Effector memory CD8-positive, alpha-beta T cell (primary cell): ENCODE measurements around the gene BNIP3.

ENCODE experiments used
- ATAC-seq: fragments of 150-1000 bp; cut with Tn5 transposase; replicated peaks from 2 replicates; pipeline ENCODE4 v1.10.0; 2021; ENCODE audit warnings: mild to moderate bottlenecking, moderate library complexity
- DNase-seq, 3 experiments: peaks; one replicate each; pipeline ENCODE4 v3.0.0; 2021
- H3K27ac Mint-ChIP-seq, 2 donors: one replicate each; pipeline ENCODE4 v1.8.0; 2022; ENCODE audit warnings: mild to moderate bottlenecking in 2 of 2, mixed read lengths in 2 of 2, moderate library complexity in 2 of 2
- H3K27me3 Mint-ChIP-seq, 2 donors: one replicate each; pipeline ENCODE4 v1.8.0; 2022; ENCODE audit warnings: mixed read lengths in 2 of 2
- H3K36me3 Mint-ChIP-seq: one replicate; pipeline ENCODE4 v1.8.0; 2022; ENCODE audit warnings: mild to moderate bottlenecking, moderate library complexity, mixed read lengths; ENCODE audit not compliant: insufficient read depth
- H3K4me1 Mint-ChIP-seq, 2 donors: one replicate each; pipeline ENCODE4 v1.8.0; 2022; ENCODE audit warnings: low read depth in 2 of 2, mixed read lengths in 2 of 2
- H3K4me3 Mint-ChIP-seq, 2 donors: one replicate each; pipeline ENCODE4 v1.8.0; 2022; ENCODE audit warnings: mild to moderate bottlenecking in 2 of 2, mixed read lengths in 2 of 2, moderate library complexity in 2 of 2
- H3K9me3 Mint-ChIP-seq, 2 donors: one replicate each; pipeline ENCODE4 v1.8.0; 2022; ENCODE audit warnings: mixed read lengths in 2 of 2

BNIP3 gene

DNA sequence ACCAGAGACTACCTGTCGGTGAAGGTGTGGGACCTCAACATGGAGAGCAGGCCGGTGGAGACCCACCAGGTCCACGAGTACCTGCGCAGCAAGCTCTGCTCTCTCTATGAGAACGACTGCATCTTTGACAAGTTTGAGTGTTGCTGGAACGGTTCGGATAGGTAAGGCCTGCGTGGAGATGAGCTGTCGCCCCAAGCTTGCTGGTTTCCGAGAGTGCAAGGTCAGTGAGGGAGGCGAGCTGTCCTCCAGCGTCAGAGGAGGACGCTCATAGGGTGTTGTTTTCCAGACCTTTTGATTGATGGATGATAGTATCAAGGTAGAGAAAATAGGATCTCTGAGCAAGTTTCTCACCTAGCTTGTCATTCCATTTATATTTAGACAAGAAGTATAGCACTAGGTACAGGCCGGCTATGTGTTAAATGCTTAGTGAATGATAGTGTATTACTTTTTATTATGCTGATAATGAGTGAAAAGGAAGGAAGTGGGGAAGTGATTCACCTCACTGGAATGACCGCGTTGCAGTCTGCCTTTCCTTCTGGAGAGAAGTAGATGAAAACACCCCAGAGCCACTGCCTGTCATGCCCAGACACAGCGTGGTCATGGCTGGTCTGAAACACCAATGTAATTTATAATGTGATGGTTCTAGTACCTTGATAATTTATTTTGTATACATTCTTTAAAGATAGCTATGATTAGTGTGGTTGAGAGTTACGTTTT, 33.9 kb downstream of the BNIP3 start:
- no peak overlapping the region for H3K27ac Mint-ChIP-seq
- DNase-seq = no peak
- no peak for ATAC-seq
- H3K9me3 Mint-ChIP-seq = no peaks in the 10 kb centered on the region
- H3K27me3 Mint-ChIP-seq = no peaks in the 10 kb centered on the region
- H3K4me3 Mint-ChIP-seq = no peak overlapping the region
- peaks cover 48% of the 10 kb centered on the region for H3K36me3 Mint-ChIP-seq
- H3K4me1 Mint-ChIP-seq = peaks cover 1 to 3% of the 10 kb centered on the region in 2 donors

DNA sequence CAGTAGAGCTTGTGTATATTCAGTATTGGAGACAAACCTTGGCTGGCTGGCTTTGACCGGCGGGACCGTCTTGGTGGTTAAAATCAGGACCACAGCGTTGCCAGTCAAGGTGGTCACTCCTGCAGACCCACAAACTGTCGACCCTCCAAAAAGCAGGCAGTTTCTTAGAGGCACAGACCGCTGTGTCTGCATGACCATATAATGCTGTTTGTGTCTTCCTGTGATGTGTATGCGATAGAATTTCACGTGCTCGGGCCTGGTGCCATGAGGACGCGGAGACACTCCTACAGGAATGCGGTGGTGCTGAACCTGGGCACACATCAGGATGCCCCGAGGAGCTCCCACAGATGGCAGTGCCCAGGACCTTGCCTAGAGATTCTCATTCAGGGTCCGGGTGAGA, 34.8 kb downstream of the BNIP3 start:
- Mint-ChIP-seq H3K27ac (no peak overlapping the region), H3K27me3 (no peaks in the 10 kb centered on the region), H3K36me3 (peaks cover 54% of the 10 kb centered on the region), H3K4me3 (no peak overlapping the region), H3K4me1 (peaks cover 1 to 3% of the 10 kb centered on the region in 2 donors), H3K9me3 (no peaks in the 10 kb centered on the region)
- DNase-seq (no peak), ATAC-seq (no peak)

DNA sequence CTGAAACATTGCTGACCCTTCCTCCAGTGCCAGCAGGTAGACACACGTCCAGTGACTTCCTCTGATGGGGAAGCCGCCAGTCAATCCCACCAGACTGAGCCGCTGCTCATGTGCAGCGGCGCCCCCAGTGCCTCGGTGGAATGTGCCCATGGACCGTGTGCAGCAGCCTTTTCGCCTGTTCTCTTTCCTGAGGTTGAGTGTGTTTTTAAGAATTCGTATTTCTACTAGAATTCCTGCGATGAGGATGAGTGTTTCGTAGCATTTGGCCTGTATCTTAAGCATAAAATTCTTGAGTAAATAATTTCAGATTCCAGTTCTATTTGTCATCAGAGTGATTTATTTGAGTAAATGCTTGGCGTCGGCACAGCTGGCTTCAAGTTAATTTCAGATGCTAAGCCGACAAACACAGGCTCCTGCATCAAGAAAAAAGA, 35.4 kb downstream of the BNIP3 start:
- H3K27me3 Mint-ChIP-seq = no peaks in the 10 kb centered on the region
- no peaks in the 10 kb centered on the region for H3K9me3 Mint-ChIP-seq
- ATAC-seq = no peak
- H3K36me3 Mint-ChIP-seq = peaks cover 54% of the 10 kb centered on the region
- no peak for DNase-seq
- H3K4me3 Mint-ChIP-seq = no peak overlapping the region
- H3K27ac Mint-ChIP-seq = no peak overlapping the region
- peaks cover 1 to 3% of the 10 kb centered on the region in 2 donors for H3K4me1 Mint-ChIP-seq

DNA sequence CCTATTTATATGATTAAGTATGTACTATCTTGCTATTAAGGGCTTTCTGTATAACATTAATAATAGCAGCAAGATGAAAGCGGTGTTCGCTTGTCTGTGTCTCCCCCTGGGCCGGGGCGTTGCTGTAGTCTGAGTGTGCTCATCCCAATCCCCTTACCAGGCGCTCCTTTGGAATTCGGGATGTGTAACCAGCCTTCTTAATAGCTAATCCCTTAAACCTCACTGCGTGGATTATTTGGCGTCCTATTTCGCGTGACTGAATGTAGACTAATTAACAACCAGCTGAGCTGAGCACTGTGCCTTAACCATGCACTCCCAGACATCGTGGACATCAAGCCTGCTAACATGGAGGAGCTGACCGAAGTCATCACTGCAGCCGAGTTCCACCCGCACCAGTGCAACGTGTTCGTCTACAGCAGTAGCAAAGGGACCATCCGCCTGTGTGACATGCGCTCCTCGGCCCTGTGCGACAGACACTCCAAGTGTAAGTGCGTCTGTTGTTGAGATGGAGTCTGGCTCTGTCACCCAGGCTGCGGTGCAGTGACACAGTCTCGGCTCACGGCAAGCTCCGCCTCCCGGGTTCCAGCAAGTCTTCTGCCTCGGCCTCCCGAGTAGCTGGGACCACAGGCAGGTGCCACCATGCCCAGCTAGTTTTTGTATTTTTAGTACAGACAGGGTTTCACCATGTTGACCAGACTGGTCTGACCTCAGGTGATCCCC, 36.6 kb downstream of the BNIP3 start:
- no peaks in the 10 kb centered on the region for H3K27me3 Mint-ChIP-seq
- H3K36me3 Mint-ChIP-seq = peaks cover 61% of the 10 kb centered on the region
- DNase-seq (no peak), ATAC-seq (no peak)
- H3K4me1 Mint-ChIP-seq = peaks cover 1 to 3% of the 10 kb centered on the region in 2 donors
- H3K4me3 Mint-ChIP-seq = no peak overlapping the region
- no peaks in the 10 kb centered on the region for H3K9me3 Mint-ChIP-seq
- H3K27ac Mint-ChIP-seq = no peak overlapping the region

DNA sequence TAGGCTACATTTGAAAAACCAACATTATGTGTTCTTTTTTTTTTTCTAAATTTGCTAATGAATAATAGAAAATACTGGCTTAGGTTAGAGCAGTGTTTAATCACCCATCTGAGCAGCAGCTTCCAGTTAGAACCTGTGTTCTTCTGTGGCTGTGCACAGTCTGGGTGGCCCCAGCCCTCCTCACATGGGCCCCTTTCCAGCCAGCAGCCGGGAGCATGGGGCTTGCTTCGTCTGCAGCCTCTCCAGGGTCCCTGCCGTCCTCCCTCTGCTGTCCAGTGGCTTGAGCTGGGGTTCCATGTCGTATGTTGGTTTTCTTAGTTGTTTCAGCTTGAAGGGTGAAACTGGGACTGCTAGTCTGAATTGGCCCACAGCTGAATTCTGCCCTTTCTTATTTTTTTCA, 37.3 kb downstream of the BNIP3 start:
- no peak overlapping the region for H3K4me3 Mint-ChIP-seq
- no peak overlapping the region for H3K27ac Mint-ChIP-seq
- no peak for ATAC-seq
- DNase-seq = no peak
- H3K36me3 Mint-ChIP-seq = peaks cover 68% of the 10 kb centered on the region
- no peaks in the 10 kb centered on the region for H3K27me3 Mint-ChIP-seq
- peaks cover 1 to 3% of the 10 kb centered on the region in 2 donors for H3K4me1 Mint-ChIP-seq
- H3K9me3 Mint-ChIP-seq = no peaks in the 10 kb centered on the region

DNA sequence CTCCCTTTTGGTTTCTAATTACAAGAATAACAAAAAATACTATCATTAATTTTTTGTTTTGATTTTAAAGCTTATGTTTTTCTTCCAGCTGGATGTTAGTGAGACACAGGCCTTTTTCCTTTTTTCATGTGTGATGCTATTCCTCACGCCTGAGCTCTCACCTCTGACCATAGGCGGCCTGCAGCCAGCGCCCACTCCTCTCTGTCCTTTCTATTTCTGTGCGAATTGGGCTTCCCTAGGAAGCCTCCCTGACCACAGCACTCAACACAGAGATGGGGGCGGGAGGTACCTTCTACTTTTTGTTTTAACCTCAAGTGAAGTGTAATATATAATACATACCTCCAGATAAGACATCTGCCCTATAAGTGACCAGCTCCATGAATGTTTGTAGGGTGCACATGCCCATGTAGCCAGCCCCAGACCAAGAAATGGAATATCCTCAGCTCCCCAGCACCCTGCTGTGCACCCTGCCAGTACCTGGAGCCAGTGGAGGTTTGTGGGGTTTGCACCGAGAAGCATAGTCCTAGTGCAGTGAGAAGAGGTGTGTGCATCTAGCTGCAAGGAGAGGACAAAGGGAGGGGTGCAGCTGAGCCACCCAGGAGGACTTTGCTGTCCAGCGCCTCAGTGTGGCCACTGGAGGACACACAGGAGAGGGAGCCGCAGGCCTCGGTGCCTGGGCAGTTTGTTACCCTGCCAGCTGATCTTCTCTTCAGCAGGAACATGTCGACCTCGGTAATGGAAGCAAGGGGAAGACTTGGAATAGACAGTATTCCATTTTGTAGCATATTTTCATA, 38.5 kb downstream of the BNIP3 start:
- H3K9me3 Mint-ChIP-seq = no peaks in the 10 kb centered on the region
- no peaks in the 10 kb centered on the region for H3K27me3 Mint-ChIP-seq
- peaks cover 1 to 3% of the 10 kb centered on the region in 2 donors for H3K4me1 Mint-ChIP-seq
- no peak for DNase-seq
- no peak overlapping the region for H3K4me3 Mint-ChIP-seq
- peak overlapping the region; percentile 59 to 68 for H3K27ac Mint-ChIP-seq
- peak; percentile 46 for ATAC-seq
- H3K36me3 Mint-ChIP-seq = peaks cover 73% of the 10 kb centered on the region

DNA sequence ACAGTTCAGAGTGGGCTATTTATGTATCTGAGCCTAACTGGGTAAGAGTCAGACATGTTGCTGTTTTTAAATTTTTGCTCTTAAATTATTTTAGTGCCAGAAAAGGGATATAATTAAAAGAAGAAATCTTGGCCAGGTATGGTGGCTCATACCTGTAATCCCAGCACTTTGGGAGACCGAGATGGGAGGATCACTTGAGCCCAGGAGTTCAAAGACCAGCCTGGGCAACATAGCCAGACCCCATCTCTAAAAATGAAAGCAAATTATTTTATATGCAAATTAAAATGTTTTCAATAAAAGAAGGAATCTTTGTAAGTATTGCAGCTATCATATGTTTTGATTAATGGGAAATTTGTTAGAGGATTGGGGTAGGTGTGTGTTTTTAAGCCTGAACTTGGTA, 39.3 kb downstream of the BNIP3 start:
- Mint-ChIP-seq H3K27me3 (no peaks in the 10 kb centered on the region), H3K4me1 (peaks cover 1 to 3% of the 10 kb centered on the region in 2 donors), H3K4me3 (no peak overlapping the region), H3K36me3 (peaks cover 71% of the 10 kb centered on the region), H3K9me3 (no peaks in the 10 kb centered on the region), H3K27ac (peak overlapping the region in 1 of 2 donors; percentile 68)
- ATAC-seq (no peak), DNase-seq (no peak)

DNA sequence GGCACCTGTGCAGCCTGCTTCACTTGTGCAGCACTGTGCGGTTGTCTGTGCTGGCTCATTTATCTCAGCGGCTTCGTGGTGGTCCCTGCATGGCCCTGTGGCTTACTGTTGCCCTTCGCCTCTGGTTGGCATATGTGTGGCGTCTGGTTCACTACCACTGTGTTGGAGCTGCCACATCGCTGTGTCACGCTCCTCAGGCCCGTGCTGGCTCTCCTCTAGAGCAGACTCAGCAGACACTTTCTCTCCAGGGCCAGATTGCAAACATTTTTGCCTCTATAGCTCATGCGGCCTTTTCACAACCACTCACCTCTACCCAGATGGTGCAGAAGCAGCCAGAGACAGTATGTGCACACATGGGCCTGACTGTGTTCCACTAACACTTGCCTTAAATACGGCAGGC, 43.0 kb downstream of the BNIP3 start:
- Mint-ChIP-seq H3K4me1 (peaks cover 7 to 13% of the 10 kb centered on the region in 2 donors), H3K4me3 (no peak overlapping the region), H3K27me3 (no peaks in the 10 kb centered on the region), H3K9me3 (no peaks in the 10 kb centered on the region), H3K36me3 (peaks cover 69% of the 10 kb centered on the region), H3K27ac (peak overlapping the region in 1 of 2 donors; percentile 11)
- ATAC-seq (no peak), DNase-seq (no peak)

DNA sequence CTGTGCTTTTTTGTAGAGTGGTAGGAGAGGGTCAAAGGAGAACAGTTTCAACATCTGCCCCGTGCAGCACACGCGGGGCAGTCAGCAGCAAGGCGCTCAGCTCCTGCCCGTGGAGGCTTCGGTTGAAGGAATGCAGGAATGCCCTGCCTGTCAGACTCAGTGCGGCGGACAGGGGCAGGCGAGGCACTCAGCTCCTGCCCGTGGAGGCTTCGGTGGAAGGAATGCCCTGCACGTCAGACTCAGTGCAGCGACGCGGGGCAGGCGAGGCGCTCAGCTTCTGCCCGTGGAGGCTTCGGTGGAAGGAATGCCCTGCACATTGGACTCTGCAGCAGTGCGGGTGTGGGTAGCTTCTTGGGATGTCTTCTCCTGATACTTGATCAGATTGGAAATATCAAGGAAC, 43.9 kb downstream of the BNIP3 start:
- Mint-ChIP-seq H3K4me3 (no peak overlapping the region), H3K9me3 (no peaks in the 10 kb centered on the region), H3K36me3 (peaks cover 61% of the 10 kb centered on the region), H3K4me1 (peaks cover 7 to 13% of the 10 kb centered on the region in 2 donors), H3K27ac (peak overlapping the region in 1 of 2 donors; percentile 31), H3K27me3 (no peaks in the 10 kb centered on the region)
- DNase-seq (no peak), ATAC-seq (no peak)

DNA sequence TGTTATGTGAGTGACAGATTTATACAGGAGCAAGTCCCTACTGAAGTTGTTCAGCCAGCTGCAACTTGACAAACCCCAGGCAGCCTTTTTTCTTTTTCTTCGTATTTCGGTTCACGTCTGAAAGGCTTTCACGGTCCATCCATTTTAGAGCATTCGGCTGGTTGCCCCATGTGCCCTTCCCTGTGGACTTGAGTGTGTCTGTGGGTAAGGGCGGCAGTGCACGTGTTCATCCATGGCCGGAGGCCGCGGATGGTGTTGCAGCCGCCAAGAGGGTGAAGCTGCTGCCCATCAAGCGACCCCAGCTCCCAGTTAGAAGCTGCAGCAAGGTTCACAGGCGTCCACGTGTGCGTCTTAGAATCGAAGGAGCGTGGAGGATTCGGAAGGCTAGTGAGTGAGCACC, 45.0 kb downstream of the BNIP3 start:
- Mint-ChIP-seq H3K27ac (peak overlapping the region; percentile 72 to 77), H3K4me3 (no peak overlapping the region), H3K4me1 (peaks cover 7 to 13% of the 10 kb centered on the region in 2 donors), H3K36me3 (peaks cover 53% of the 10 kb centered on the region), H3K9me3 (no peaks in the 10 kb centered on the region), H3K27me3 (no peaks in the 10 kb centered on the region)
- no peak for ATAC-seq
- no peak for DNase-seq

DNA sequence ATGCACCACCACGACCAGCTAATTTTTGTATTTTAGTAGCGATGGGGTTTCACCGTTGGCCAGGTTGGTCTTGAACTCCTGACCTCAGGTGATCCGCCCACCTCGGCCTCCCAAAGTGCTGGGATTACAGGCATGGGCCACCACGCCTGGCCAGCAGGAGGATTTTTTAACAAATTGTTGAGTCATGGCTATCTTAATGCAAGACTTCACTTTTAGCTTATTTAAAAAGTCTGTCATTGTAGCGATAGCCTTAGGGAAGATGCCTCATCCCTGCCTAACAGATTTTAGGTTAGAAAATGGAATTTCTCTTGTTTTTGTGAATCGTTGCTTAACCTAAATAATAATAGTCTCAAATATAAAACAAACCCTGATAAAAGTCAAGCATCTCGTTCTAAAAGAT, 45.4 kb downstream of the BNIP3 start:
- H3K27me3 Mint-ChIP-seq = no peaks in the 10 kb centered on the region
- ATAC-seq (no peak), DNase-seq (no peak)
- H3K4me1 Mint-ChIP-seq = peaks cover 11 to 16% of the 10 kb centered on the region in 2 donors
- peaks cover 48% of the 10 kb centered on the region for H3K36me3 Mint-ChIP-seq
- no peak overlapping the region for H3K4me3 Mint-ChIP-seq
- H3K27ac Mint-ChIP-seq = peak overlapping the region in 1 of 2 donors; percentile 72
- H3K9me3 Mint-ChIP-seq = no peaks in the 10 kb centered on the region

DNA sequence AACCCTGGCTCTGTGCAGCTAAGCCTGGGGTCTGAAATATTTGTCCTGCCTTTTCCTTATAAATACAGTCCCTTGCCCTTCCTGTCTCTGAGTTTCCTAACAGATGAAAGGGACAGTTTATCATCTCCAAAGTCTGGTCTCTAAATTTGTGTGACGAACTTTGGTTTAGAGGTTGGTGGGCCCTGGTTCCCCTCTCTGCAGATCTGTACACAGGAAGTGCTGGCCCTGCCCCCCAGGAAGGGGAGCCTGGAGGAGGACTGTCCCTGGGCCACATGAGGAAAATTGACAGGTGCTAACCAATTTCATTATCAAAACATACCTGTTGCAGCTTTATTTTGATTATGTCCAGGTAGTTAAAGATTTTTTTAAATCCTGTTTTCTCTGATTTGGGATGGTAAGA, 46.5 kb downstream of the BNIP3 start:
- peak overlapping the region; percentile 67 to 81 for H3K27ac Mint-ChIP-seq
- no peaks in the 10 kb centered on the region for H3K27me3 Mint-ChIP-seq
- H3K4me1 Mint-ChIP-seq = peaks cover 19 to 25% of the 10 kb centered on the region in 2 donors
- no peak overlapping the region for H3K4me3 Mint-ChIP-seq
- H3K9me3 Mint-ChIP-seq = no peaks in the 10 kb centered on the region
- DNase-seq = no peak
- peaks cover 39% of the 10 kb centered on the region for H3K36me3 Mint-ChIP-seq
- ATAC-seq = no peak

DNA sequence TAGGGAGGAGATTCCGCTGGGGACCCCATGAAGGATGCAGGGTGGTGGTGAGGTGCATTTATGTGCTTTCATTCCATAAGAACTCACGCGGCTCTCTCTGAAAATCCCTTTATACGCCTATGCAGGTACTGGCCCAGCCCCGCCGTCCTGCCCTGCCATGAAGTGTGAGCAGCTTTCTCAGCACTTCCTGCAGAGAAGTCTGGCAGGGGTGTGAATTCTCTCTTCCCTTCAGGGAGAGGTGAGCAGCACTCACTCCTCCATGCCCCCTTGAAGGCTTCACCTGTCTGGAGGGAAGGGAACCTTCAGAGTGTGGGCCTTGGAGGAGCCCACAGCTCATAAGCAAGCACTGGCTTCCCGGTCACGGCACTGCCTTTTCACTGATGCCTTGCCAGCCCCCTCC, 47.0 kb downstream of the BNIP3 start:
- Mint-ChIP-seq H3K27me3 (no peaks in the 10 kb centered on the region), H3K9me3 (no peaks in the 10 kb centered on the region), H3K4me1 (peaks cover 24 to 30% of the 10 kb centered on the region in 2 donors), H3K27ac (peak overlapping the region; percentile 67 to 81), H3K36me3 (peaks cover 34% of the 10 kb centered on the region), H3K4me3 (no peak overlapping the region)
- ATAC-seq (no peak), DNase-seq (no peak)
